Breast epithelium (tissue), 3 donors: Measurements from ENCODE around the gene INS.

ENCODE experiments used
- POLR2A ChIP-seq: fragments of 450-650 bp; IDR thresholded peaks from one replicate; pipeline ENCODE4 v1.6.1; 2016; ENCODE audit warnings: antibody characterized with exemption, mild to moderate bottlenecking, moderate library complexity
- POLR2AphosphoS5 ChIP-seq, 3 donors: sonication (generic); formaldehyde crosslinking; IDR thresholded peaks; one replicate each; pipeline ENCODE4 v1.6.1; 2017; ENCODE audit warnings: antibody characterized with exemption in 3 of 3
- TF ChIP-seq, protein P1 (sequence below), 3 donors: fragments of 450-650 bp; IDR thresholded peaks; one replicate each; pipeline ENCODE4 v1.5.1; 2016 to 2017; ENCODE audit warnings: antibody characterized with exemption in 3 of 3, mild to moderate bottlenecking in 3 of 3, moderate library complexity in 3 of 3

DNA sequence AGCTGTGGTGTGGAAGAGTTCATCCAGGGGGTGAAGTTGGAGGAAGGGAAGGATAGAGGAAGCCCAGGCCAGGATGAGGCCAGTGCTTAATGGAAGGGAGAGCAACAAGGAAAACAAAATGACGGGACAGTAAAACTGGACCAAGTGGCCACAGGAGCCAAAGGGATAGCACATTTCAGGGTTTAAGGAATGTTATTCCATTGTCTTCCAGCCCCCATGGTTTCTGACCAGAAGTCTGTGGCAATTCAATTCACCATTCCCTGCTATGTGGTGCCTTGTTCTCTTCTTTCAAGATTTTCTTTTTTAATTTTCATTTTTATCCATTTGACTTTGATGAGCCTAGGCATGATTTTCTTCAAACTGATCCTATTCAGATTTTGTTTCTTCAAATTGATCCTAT, 44.3 kb downstream of the INS start:
- TF ChIP-seq POLR2AphosphoS5 (IDR thresholded peaks at IDR 0.05), result no peak
- TF ChIP-seq POLR2A, result no peak
- TF ChIP-seq, protein P1, sequence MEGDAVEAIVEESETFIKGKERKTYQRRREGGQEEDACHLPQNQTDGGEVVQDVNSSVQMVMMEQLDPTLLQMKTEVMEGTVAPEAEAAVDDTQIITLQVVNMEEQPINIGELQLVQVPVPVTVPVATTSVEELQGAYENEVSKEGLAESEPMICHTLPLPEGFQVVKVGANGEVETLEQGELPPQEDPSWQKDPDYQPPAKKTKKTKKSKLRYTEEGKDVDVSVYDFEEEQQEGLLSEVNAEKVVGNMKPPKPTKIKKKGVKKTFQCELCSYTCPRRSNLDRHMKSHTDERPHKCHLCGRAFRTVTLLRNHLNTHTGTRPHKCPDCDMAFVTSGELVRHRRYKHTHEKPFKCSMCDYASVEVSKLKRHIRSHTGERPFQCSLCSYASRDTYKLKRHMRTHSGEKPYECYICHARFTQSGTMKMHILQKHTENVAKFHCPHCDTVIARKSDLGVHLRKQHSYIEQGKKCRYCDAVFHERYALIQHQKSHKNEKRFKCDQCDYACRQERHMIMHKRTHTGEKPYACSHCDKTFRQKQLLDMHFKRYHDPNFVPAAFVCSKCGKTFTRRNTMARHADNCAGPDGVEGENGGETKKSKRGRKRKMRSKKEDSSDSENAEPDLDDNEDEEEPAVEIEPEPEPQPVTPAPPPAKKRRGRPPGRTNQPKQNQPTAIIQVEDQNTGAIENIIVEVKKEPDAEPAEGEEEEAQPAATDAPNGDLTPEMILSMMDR (IDR thresholded peaks at IDR 0.05), result no peak
